GM12801 (cell line): Measurements from ENCODE around the gene MBP.

Experiments
- CTCF ChIP-seq: IDR thresholded peaks from one replicate; pipeline ENCODE4 v1.5.1; 2011; ENCODE audit warnings: control low read depth; ENCODE audit not compliant: insufficient read length; ENCODE audit errors: extremely low read depth

Gene MBP

GRCh38 chr18:76983613-76984051, 149.0 kb downstream of the MBP start:
- no peak for TF ChIP-seq CTCF

GRCh38 chr18:76982841-76983583, 149.6 kb downstream of the MBP start:
- no peak for TF ChIP-seq CTCF

GRCh38 chr18:76982038-76982437, 150.5 kb downstream of the MBP start:
- no peak for TF ChIP-seq CTCF

GRCh38 chr18:76981396-76981968, 151.1 kb downstream of the MBP start:
- TF ChIP-seq CTCF: no peak

- no peak for TF ChIP-seq CTCF
These were observed 151.8 kb downstream of the MBP start for GRCh38 chr18:76980663-76981395.

GRCh38 chr18:76979906-76980305, 152.7 kb downstream of the MBP start:
- TF ChIP-seq CTCF: no peak

GRCh38 chr18:76979111-76979751, 153.4 kb downstream of the MBP start:
- TF ChIP-seq CTCF: no peak
